Femur (tissue), 1 donor: Measurements from ENCODE around the gene RPP25L.
A peak's percentile ranks its signal among the peaks of the same experiment; 100 is the strongest.
"Not testable (repeated sequence)": the region's sequence is repeated elsewhere in the genome, so short reads cannot be mapped to it uniquely, and the experiment has no call there.

Experiments
- DNase-seq: peaks from one replicate; pipeline ENCODE4 v3.0.0-alpha.2; 2017

Gene RPP25L, protein sequence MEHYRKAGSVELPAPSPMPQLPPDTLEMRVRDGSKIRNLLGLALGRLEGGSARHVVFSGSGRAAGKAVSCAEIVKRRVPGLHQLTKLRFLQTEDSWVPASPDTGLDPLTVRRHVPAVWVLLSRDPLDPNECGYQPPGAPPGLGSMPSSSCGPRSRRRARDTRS

DNA sequence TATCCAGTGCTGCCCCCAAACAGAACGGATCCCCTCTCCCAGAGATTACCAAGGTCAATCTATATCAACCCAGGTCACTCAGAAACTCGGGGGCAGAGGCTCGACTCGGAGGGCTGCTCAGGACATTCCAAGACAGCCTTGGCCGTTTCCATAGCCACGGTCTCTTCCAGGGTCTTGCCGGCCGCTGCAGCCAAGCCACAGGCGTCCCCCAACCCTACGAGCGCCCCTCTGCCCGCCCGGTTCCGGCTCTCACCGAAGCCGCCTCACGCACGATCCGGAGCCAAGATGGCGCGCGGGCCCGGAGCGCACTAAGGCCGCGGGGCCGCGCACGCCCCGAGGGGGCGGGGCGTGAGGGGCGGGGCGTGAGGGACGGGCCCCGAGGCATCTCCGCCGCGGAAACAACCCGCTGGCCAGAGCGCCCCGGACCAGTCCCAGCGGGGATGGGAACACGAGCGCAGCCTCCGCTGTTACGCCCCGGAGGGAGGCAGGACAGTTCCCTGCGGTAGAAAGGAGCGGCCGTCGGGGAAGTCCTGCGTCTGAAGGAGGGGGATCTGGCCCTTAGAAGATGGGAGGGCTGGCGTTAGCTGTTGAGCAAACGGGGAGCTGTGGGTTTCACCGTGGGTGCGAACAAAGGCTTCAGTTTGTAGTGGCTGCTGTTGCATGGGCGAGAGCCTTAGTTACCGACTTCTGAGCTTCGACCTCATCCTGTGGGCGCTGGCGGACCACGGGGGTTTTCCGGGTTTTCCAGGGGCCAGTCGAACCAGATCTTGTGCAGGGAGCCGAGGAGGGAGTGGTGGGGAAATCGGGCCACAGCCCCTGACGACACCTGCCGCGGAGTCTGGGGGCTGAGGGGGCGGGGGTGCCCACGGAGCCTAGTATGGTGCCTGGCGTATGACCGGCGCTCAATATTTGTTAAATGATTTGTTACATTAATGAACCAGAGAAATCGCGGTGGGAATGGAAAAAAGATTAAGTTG lies at the start of gene RPP25L:
TSS of gene RPP25L (minus strand) at position 287 of the 977 bp plus-strand sequence. CDS start 801 bp downstream, outside the sequence.
- peak; percentile 90 for DNase-seq

DNA sequence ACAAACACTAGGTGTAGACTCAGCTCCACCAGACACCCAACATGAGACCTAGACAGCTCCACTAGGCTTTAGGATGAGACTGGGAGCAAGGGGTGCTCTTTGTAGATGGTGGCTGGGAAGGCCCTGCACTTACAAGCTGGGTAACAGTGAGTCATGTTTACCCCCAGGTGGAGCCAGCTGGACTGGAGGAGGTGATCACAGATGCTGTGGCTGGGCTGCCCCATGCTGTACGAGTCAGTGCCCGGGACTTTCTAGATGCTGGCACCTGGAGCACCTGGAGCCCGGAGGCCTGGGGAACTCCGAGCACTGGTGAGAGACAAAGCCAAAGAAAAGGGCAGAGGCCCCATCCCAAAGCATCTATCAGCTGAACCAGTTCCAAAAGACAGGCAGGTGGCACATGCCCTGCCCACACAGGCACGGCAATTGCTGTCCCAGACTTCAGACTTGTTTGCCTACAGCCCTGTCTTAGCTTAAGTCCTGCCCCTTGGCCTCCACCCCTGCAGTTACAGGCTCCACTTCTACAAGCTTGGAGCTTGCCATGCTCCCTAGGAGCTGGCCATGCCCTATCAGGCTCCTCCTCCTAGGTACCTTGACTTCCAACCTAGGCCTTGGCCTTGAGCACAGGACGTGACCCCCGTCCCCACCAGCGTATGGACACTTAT lies 47.8 kb upstream of the RPP25L start:
- DNase-seq: no peak

DNA sequence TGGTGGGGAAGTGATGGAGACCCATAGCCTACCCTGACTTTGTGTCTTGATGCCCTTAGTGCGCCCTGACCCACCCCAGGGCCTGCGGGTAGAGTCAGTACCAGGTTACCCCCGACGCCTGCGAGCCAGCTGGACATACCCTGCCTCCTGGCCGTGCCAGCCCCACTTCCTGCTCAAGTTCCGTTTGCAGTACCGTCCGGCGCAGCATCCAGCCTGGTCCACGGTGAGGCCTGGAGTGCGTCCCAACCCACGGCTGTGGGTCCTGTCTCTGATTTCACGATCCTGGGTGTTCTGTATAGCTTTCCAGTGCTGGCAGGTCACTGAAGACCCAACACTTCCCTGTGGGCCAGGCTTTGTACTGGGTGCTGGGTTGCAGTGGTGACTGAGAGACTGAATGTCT lies 46.6 kb upstream of the RPP25L start:
- DNase-seq: no peak

DNA sequence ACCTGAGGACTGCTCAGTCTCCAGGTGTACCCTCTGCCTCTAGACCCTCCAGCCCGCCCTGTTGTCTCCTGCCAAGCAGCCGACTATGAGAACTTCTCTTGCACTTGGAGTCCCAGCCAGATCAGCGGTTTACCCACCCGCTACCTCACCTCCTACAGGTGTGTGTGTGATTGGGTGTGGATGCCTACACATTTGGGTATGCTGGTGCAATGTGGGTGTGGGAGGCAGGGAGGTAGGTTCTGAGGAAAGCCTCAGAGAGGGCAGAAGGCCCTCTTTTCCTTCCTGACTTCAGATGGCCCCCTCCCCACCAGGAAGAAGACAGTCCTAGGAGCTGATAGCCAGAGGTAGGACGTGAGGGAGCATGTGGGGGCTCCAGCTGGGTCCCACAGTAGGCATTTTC lies 45.1 kb upstream of the RPP25L start:
- DNase-seq: no peak

DNA sequence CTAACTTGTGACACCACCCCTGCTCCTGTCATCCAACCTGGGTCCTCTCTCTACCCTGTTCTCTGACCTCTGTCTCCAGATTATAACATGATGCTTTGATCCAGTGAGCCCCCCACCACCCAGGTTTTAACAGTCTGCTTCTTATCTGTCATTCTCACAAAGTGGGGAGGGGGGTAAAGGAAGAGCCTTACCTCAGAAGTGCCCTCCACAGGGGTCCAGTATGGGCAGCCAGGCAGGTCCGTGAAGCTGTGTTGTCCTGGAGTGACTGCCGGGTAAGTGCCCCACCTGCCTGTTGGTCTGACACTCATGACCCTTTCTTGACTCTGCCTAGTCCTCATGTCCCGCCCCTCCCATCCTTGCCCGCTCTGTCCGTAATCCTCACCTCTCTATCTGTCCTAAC lies 43.5 kb upstream of the RPP25L start:
- DNase-seq: no peak

DNA sequence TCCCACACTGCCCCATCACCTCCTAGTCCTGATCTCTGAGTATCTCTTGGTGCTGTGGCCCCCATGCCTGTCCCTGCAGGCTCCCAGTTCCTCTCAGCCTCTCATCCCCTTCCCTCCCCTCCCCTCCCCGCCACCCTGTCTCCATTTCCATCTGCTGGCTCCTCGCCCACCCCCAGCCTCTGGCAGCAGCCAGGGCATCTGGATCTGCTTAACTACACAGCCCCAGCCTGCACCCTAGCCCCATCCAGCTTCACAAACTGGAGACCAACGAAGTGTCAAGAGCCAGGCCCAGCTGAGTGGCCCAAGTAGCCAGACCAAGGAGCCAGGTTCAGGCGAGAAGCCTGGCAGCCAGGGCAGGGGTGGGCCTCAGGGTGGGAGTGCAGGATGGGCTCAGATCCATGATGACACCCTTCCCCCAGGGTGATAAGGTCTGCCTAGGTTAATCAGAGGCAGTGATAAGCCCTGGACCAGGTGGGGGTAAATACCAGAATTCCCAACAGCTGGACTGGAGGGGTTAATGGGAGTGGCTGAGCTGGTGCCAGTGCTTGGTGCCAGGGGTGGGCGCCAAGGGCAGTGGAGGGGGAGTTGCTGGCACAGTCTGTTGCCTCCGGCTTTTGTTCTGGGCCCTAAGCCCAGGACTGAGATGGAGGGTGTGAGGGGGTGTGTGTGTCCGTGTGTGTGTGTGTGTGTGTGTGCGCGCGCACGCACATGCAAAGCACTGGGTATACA lies 42.6 kb upstream of the RPP25L start:
- DNase-seq: peak; percentile 90

DNA sequence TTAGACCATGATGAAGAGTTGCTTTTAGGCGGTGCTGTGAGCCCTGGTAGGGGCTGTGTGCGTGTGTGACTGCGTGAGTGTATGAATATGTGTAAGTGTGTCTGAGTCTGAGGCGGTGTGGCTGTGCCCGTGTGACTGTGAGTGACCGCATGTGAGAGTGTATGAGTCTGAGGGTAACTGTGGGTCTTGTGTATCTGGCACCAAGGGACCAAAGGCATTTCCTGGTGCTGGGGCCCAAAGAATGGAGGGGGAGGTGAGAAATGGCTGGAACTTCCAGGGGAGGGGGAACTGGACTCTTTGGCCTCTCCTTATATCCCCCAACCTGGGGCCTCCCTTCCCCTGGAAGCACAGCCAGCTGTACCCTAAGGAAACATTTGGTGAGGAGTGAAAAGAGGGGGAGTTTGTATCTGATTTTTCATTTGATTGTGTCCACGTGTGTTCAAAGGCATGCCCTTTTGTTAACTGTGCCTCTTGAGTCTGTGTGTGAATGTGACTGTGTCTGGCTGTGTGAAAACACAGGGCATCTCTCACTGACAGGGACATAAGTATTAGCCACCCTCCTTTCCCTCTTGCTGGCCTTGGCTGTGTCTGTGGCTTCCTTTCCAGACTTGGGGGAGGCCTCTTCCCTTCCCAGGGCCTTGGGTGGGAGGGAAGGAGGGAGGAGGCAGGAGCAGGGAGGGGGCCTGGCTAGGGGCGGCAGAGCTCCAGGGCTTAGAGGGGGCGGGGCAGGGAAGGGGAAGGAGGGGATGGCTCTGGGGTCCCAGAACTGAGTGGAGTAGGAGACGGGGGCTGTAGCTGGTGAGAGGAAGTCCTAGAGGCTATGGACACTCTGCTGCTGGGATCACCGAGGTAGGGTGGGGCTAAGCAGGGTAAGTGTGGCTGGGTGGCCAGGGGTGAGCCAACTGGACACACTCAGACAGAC lies 41.5 kb upstream of the RPP25L start:
- DNase-seq: peak; percentile 90

DNA sequence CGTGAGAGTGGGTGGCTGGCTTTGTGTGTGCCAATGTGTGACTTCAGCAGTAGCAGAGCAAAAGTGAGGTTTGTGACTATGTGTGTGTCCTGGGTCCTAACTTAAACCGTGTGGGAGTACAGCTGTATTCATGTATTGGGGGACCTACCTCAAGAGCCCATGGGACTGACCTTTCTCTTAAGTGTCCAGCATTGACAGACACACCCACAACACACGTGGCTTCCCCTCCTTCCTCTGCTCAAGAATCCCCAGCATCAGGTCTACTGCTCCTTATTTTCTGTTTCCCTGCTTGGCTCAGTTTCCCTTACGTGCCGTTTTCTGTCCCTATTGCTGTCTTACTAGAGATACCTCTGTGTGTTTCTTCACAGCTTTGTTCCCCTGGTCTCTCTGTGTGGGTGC lies 40.7 kb upstream of the RPP25L start:
- no peak for DNase-seq

DNA sequence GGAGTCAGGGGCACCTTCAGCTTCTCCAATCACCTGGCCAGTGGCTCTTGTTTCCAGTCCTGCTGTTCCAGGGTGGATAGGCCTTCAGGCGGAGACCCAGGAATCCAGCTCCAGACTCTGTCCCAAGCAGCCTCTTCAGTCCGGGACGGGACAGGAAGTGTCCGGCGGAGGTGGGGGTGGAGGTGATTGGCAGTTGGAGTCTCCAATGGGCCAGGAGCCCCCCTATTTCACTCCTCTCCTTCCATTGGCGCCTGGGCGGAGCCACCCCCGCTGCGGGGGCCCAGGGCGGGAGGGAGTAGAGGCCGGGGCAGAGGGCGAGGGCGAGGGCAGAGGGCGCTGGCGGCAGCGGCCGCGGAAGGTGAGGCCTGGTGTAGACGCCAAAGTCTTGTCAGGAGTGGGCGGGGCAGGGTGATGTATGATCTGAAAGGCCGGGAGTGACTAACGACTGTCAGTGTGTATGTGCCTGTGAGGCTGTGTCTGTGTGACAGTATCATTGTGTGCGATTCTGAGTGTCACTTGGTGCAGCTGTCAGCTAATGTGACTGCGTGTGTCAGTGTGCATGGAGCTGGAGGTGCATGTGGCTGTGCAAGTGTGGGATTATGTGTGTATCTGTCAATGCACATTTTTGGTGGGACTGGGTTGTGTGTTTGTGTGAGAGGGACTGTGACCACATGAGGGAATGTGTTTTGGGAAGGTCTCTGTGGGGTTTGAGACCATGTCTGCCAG lies 40.1 kb upstream of the RPP25L start, which contains the start of gene IL11RA:
TSS of gene IL11RA (plus strand) at position 310 of the 726 bp plus-strand sequence. CDS start 3,033 bp downstream, outside the sequence.
- peak; percentile 93 for DNase-seq

DNA sequence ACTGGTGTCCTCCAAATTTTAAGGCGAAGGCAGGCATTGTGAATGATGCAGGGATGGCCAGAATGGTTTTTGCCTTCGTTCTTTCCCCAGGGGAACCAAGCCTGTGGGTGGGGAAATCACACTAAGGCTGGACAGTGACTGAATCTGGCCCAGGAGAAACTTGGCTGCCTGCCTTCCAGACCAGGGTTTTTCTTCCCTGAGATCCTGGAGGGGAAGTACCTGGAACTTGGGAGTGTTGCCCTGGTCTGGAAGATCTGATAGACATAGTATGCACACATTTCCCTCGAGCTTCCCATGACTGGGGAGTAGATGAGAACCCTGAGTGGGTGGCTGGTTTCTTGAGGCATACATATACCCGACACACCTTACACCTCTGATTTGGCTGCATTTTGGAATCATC lies 39.4 kb upstream of the RPP25L start:
- no peak for DNase-seq

DNA sequence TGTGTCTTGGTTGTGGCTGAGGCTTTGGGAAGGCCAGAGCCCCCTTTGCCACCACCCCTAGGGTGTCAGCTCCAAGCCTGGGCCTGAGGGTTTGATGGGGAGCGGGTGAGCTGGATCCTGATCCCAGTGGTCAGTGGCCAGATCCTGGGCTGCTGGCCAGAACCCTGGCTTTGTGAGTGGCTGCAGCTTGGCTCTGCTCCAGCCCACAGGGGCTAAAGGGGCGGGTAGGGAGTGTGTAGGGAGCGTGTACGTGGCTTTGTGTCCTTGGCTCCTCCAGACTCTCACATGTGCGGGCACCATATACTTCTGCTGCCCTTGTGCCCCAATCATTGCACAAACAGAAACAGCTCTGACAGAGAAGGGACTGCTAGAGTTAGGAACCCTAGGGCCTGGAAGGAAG lies 38.9 kb upstream of the RPP25L start:
- peak; percentile 78 for DNase-seq

DNA sequence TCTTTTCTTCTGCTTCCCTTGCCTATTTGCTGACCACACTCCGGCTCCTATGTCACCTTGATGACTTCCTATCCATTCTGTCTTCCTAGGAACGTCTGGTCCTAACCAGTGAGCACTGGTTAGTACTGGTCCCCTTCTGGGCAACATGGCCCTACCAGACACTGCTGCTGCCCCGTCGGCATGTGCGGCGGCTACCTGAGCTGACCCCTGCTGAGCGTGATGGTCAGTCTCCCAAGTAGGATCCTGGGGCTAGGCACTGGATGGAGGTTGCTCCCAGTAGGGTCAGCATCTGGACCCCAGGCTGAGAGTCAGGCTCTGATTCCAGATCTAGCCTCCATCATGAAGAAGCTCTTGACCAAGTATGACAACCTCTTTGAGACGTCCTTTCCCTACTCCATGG lies 36.8 kb upstream of the RPP25L start:
- no peak for DNase-seq

DNA sequence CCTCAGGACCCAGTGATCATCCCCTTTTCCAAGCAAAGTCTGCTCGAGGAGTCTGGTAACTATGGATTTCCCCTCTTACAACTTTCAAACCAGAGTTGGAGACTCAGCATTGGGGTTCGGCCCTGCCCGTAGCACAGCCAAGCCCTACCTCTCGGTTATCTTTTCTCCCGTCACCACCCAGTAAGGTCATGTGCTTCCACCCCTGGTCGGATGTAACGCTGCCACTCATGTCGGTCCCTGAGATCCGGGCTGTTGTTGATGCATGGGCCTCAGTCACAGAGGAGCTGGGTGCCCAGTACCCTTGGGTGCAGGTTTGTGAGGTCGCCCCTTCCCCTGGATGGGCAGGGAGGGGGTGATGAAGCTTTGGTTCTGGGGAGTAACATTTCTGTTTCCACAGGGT lies 35.8 kb upstream of the RPP25L start:
- DNase-seq: peak; percentile 18

DNA sequence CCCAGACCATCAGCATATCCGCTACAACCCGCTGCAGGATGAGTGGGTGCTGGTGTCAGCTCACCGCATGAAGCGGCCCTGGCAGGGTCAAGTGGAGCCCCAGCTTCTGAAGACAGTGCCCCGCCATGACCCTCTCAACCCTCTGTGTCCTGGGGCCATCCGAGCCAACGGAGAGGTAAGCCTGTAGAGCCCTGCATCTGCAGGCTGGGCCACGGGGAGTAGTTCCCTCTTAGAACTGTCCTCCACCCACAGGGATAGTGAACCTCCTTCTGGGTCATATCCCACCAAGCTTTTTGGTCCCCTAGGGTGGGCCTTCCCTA lies 35.1 kb upstream of the RPP25L start:
- no peak for DNase-seq

DNA sequence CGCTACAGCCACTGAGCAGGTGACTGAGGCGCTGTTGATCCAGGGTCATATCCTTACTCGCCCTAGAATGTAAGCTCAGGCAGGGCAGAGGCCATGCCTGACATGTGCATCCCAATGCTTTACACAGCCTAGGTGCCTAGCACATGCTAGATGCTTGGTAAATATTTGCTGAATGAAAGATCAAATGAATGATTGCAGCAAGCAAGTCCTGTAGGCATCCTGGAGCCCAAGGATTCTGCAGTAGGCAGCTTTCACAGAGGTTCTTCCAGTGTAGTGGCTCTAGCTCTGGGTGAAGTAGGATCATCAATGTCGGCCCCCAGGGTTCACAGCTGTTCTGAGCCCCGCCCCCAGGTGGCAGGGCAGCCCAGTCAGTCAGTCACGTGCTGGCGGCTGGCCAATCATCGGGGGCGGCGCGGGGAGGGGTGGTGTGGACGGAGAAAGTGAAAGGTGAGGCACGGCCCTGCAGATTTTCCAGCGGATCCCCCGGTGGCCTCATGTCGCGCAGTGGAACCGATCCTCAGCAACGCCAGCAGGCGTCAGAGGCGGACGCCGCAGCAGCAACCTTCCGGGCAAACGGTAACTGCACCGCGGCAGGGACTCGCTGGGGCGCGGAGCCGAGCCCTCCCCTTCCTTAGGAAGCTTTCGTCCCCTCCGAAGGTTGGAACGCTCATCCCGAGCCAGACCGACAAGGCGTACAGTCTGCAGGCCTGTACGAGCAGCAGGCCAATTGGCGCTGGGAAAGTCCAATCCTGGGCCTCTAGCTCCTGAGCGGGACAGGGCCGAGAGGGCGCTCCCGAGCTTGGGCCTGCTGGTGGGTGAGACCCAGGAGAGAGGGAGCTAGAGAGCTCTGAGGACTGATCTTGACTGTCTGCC lies 34.5 kb upstream of the RPP25L start, which contains the start of gene GALT:
TSS of gene GALT (plus strand) at position 465 of the 873 bp plus-strand sequence. CDS start at position 495, 30 bp downstream.
- DNase-seq: peak; percentile 95

DNA sequence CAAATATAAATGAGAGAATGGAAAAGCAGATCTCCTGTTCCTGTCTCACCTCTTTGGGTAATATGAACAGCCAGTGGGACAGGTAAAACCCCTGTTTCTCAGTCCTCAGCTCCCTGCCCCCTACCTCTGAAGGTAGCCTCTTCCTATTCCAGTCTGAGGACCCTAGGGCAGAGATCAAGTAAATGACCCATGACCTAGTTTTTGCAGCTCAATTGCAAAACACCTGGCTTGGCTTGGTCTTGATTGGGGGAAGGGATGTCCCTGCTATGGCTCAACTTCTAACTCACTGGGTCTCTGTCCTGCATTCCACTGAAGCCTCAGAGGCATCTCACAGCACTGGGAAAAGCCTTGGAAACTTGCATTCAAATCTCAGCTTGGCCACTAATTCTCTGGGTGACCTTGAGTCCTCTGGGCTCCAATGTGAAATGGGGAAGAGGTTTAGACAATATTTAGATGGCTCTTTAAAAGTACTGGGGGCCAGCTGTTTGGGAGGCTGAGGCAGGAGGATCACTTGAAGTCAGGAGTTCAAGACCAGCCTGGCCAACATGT lies 32.9 kb upstream of the RPP25L start:
- DNase-seq: peak; percentile 16

DNA sequence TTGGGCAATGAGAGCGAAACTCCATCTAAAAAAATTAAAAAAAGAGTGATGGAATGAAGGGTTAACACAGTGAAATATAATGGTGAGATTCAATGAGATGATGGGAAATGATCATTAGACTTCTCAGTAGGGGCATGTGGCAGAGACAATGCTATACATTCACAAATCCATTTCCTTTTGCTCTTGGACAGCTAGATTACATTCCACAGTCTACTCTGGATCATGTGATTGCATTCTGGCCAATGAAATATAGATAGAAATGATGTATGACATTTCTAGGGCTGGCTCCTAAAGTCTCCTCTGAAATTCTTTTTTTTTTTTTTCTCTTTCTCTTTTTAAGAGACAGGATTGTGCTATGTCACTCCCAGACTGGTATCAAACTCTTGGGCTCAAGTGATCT lies 30.8 kb upstream of the RPP25L start:
- DNase-seq: no peak

DNA sequence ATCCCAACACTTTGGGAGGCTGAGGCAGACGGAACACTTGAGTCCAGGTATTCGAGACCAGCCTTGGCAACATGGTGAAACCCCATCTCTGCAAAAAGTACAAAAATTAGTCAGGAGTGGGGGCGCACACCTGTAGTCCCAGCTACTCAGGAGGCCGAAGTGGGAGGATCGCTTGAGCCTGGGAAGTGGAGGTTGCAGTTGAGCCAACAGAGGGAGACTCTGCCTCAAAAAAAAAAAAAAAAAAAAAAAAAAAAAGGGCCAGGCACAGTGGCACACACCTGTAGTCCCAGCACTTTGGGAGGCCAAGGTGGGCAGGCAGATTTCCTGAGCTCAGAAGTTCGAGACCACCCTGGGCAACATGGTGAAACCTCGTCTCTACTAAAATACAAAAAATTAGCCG lies 27.4 kb upstream of the RPP25L start:
- DNase-seq: not testable (repeated sequence)

DNA sequence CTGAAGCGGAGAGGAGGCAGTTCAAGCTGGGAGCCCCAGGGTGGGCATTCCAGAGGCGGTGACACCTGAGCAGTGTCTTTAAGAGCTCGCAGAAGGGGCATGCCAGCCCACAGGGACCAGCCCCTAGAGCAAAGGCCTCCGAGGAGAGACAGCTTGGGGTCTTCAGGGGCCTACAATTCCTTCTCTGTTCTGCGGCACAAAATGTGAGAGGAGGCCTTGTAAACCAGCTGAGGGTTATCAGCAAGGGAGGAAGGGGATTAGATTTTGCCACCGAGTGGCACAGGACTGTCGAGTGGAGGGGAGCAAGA lies 26.2 kb upstream of the RPP25L start:
- DNase-seq: no peak
